HG02840 (cell line): ENCODE results near the gene PALM3.
"Not testable (repeated sequence)": the region's sequence is repeated elsewhere in the genome, so short reads cannot be mapped to it uniquely, and the experiment has no call there.

Experiments
- ATAC-seq: cut with Tn5 transposase; IDR thresholded peaks from one replicate; pipeline ENCODE4 v1.9.1; 2021; ENCODE audit warnings: mild to moderate bottlenecking, moderate library complexity, moderate number of reproducible peaks; ENCODE audit not compliant: unreplicated experiment, low FRiP score

Gene PALM3

DNA sequence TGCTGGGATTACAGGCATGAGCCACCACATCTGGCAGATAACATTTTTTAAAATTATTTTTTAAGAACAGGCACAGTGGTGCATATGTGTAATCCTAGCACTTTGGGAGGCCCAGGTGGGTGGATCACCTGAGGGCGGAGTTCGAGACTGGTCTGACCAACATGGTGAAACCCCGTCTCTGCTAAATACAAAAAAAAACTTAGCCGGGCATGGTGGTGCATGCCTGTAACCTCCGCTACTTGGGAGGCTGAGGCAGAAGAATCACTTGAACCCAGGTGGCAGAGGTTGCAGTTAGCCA lies 631 bp upstream of the PALM3 start:
- ATAC-seq: no peak

DNA sequence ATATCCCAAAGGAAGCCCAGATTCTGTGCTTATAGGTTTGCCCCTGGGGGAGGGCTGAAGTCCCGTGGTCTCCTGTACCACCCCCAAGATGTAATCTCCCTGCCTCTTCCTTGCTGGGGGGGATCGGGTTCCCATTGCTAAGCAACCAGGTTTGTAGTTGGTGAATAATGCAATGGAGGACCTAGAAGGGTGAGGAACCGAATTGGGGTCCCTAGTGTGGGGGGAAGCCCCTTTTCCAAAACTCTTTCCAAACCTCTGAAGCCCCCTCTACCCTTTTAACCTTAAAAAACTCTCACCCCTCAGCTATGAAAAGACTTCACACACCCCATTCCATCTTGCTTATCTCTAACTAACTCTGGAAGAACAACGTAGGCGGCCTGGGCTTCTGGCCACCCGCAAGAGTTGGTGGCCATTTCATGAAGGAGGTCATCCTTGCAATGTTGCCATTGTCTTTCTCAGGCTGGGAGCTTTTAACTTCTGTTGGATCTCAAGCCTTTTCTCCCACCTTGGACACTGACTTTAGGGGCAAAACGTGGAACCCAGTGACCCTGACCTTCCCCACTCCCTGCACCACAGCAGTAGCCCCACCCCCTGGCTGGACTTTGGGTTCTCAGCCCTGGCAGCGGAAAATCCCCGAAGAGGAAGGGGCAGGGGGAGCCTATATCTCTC lies 661 bp downstream of the PALM3 start:
- no peak for ATAC-seq

DNA sequence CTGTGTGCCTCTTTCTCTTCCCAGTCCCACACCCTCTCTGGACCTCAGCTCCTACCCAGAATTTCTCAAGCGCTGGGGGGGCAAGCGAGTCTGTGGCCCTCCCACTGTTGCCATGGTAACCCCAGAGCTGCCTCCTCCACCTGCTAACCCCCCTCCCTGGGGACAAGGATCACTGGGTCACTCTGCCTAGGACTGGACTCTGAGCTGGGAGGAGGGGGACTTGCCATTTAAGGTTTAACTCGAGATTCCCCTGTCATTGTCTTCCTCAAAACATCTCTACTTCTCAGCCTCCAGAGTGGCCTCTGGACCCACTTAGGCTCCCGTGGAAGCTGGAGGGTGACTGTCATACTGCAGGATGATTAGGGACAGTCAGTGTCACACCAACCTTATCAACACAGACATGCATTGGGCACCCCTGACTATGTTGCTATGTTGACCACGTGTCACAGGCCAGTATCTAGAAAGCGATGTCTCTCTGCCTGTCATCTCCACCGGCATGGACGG lies 2.2 kb downstream of the PALM3 start:
- no peak for ATAC-seq

DNA sequence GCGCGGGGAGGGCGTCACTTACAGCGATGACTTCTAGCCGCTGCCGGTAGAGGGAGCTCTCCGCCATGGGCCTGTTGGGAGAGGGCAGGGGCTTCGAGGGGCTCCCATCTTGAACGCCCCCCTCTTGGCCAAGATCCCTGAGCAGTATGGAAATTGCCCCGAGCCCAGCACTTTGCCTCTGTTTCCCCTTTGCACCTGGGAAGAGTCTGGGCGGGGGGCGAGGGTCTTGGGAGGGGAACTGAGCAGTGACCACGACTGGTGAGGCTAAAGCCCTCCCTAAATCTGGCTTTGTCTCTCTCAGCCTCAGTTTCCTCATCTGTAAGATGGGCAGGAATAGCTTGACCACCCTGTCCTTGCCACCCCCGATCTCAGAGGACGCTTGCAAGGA lies 2.8 kb downstream of the PALM3 start:
- ATAC-seq: no peak

DNA sequence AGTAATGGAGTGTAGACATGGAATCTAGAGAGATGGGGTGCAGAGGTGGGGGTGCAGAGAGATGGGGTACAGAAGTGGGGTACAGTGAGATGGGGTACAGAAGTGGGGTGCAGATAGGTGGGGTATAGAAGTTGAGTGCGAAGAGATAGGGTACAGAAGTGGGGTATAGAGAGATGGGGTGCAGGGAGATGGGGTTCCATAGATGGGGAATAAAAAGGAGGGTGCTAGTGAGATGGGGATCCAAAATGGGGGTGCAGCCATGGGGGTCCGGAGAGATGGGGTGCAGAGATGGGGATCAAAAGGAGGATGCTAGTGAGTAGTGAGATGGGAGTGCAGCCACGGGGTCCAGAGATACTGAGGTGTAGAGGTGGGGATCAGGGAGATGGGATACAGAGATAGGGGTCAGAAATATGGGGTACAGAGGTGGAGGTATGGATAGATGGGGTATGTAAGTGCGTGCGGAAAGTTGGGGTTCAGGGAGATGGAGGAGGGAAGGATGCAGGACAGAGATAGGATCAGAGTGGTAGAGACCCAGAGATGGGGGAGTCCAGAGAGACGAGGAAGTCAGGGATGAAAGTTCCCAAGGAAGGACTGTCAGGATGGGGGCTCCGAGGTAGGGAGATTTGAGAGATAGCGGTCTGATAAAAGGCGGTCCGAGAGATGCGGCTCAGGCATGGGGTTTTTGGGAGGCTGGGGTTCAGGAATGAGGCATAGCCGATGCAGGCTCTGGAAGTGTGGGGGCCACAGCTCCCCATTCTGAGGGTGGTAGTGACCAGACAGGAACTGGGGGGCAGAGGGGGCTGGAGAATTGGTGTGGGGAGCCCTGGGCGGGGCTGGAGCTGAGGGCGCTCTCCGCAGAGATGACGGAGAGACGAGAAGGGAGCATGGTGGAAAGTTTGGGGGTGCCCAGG lies 3.4 kb downstream of the PALM3 start:
- no peak for ATAC-seq

DNA sequence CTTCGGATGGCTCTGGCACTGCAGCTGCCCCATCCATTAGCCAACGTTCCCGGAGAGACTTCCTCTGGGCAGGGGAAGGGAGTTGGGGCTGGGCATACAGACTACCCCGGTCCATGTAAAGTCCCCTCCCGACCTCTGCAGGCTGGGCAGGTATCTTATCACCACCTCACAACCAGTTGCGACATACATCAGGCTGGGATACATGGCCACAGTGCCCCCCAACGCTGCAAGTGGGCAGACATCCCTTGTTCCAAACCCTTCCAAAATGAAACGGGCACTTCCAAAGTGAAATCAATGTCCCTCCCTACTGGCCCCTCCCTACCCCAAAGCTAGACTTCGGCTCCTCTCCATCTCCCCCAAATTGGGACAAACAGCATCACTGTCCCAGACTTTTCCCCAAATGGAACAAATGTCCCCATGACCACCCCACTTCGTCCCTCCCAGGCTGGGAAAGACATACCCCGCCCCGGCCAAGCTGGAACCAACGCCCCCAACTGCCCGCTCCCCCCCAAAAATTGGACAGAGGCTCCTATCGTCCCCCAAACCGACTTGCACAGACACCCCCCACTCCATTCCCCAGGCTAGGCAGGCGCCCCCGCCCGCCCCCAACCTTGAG lies 5.0 kb downstream of the PALM3 start:
- no peak for ATAC-seq

DNA sequence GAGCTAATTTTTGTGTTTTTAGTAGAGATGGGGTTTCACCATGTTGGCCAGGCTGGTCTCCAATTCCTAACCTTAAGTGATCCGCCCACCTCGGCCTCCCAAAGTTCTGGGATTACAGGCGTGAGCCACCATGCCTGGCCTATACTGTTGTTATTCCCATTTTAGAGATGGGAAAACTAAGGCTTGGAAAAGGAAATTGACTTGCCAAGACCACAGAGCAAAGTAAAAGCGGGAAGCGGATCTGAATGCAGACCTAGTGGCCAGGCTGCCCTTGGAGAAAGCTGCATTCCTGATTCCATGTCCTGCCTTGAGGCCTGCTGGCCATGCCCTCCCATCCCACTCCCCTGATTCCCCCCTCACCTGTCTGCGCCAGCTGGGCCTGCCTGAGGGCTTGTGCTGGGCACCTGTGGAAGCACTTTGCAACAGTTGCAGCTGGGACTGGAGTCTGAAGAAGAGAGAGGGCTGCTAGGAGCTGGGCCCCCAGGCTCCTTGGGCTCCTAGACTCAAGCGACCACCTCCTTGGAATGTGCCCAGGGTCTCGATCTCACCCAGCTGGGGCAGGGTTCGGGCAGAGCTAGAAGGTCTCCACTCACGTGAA lies 5.7 kb downstream of the PALM3 start:
- ATAC-seq: no peak

DNA sequence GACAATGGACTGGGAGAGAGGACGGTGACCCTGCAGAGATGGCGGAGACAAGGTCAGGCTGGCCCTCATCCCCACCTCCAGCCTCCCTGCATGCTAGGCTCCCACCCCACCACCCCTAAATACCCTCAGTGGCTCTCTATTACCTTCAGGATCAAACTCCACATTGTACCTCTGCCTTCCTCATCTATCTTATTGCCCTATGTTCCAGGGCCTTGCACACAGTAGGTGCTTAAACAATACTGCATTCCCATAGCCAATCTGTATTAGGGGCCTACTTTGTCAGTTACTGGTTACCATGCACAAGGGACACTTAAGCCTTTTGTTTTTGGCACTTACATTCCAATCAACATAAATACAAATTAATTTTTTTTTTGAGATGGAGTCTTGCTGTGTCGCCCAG lies 6.5 kb downstream of the PALM3 start:
- ATAC-seq: no peak

DNA sequence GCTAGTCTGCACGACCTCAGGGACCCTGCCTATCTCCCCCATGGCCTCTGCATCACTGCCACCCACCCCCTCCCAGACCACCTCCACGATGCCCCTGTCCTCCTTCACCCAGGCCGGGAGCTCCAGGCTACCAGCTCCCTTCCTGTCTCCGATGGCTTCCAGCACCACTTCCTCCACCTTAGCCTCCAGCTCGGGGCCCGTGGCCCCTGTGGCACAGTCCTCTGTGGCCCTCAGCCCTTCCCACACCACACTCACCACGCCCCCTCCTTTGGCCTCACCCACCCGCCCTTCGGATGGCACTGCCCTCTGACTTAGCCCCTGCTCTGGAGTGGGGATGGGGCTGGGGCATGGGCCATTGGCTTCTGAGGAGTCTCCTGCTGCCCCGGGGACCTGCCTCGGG lies 7.2 kb downstream of the PALM3 start:
- ATAC-seq: no peak

DNA sequence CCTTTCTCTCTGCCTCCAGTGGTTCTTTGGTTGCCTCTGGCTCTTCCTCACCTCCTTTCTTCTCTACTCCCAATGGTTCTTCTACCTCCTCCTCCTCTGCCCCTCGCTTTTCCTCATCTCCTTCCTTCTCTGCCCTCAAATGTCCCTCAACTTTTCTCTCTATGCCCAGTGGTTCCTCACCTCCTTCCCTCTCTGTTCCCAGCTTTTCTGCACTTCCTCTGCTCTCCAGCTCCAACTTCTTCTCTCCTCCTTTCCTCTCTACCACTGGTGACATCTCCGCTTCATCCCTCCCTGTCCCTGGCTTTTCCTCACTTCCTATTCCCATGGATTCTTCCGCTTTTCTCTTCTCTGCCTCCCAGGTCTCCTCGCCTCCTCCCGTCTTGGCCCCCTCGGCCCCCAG lies 7.8 kb downstream of the PALM3 start:
- no peak for ATAC-seq

DNA sequence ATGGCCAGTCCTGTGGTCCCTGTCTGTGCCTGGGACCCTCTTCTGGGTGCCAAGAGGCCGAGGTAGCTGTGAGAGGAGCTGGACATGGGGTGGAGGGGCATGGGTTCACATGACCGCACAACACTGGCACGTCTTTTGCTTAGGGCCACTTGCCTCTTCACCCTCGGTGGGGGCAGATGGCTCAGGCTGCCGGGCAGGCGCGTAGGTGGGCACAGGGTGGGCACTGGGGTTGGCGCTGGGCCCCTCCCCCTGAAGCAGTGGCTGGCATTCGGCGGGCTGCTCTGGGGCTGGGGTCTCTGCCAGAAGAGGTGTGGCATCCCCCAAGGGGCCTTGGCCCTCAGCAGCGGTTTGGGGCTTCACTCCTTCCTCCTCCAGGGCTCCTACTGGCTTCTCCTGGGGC lies 8.4 kb downstream of the PALM3 start:
- no peak for ATAC-seq

DNA sequence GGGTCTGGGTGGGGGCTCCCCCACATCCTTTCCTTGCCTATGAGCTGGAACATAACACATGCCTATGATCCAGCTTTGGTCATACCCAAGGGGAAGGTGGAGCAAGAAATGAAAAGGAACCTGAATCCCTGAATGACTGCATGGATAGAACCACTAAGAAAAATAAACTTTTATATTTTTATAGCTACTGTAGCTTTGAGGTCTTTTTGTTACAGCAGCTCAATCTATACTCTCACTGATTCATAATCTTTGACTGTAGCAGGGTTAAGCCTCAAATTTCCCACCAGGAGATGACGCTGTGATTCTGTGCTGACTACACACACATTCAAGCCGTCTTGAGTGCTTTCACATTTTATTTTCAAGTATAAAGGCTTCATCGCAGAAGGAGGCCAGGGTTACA lies 8.8 kb downstream of the PALM3 start:
- ATAC-seq: no peak

DNA sequence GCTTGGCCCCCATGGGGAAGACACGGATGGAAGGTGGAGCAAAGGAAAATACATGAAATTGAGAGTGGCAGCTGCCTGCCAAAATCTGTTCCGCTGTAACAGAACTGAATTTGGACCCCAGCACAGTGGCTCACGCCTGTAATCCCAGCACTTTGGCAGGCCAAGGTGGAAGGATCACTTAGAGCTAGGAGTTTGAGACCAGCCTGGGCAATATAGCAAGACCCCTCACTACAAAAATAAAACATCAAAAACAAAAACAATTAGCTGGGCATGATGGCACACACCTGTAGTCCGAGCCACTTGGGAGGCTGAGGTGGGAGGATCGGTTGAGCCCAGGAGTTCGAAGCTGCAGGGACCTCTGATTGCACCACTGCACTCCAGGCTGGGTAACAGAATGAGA lies 9.4 kb downstream of the PALM3 start:
- ATAC-seq: no peak

DNA sequence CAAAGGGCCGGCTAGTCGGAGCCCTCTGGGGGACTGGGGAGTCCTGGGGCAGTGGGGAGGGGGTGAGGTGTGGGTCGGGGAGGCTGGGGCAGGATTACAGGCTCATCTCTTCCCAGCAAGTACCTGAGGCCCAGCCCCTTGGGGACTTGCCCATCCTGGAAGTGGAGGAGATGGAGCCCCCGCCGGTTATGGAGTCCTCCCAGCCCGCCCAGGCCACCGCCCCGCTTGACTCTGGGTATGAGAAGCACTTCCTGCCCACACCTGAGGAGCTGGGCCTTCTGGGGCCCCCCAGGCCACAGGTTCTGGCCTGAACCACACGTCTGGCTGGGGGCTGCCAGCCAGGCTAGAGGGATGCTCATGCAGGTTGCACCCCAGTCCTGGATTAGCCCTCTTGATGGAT lies 9.9 kb downstream of the PALM3 start:
- ATAC-seq: no peak

DNA sequence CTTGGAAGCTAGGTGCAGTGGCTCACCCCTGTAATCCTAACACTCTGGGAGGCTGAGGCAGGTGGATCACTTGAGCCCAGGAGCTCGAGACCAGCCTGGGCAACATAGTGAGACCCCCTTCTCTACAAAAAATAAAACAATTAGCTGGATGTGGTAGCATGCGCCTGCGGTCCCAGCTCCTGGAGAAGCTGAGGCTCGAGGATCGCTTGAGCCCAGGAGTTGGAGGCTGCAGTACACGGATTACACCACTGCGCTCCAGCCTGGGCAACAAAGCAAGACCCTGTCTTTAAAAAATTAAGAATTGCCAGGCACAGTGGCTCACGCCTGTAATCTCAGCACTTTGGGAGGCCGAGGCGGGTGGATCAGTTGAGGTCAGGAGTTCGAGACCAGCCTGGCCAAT lies 10.9 kb downstream of the PALM3 start:
- not testable (repeated sequence) for ATAC-seq

DNA sequence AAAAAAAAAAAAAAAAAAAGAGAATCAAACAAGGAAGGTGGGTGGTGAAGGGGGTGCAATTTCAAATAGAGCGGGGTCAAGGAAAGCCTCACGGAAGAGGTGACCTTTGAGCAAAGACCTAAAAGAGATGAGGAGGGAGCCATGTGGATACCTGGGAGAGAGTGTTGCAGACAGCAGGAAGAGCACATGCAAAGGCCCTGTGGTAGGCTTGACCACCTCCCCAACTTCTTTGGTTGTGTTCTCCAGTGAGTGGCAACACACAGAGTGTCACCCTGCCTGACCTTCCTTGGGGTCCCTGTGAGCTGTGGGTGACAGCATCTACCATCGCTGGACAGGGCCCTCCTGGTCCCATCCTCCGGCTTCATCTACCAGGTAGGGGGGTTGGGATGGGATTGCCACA lies 11.4 kb downstream of the PALM3 start:
- no peak for ATAC-seq

DNA sequence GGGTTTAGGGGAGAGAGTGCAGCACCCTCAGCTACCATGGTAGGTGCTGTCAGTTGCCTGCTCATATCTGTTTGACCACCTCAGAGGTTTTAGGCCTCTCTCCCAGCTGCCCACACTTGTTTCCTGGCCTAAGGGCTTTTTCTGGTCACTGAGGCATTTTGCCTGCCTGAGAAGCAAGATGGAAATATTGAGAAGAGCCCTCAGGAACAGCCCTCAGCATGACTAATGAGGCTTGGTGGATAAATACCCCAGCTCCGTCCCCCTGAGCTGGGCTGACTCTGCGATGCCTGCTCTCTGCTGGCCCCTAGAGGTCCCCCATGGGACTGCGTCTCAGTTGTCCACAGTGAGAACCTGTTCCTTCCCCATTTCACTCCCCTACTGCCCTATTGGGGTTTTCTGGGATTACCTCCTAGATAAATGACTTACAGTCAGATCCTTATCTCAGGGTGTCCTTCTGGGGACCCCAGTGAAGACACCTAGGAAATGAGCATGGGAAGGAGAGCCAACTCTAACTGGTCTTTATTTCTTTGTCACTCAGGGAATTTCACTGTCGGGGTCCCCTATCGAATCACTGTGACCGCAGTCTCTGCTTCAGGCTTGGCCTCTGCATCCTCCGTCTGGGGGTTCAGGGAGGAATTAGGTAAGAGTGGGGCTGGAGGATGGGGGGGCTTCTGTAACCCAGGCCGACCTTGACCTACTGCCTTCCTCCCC lies 13.3 kb downstream of the PALM3 start:
- ATAC-seq: no peak

DNA sequence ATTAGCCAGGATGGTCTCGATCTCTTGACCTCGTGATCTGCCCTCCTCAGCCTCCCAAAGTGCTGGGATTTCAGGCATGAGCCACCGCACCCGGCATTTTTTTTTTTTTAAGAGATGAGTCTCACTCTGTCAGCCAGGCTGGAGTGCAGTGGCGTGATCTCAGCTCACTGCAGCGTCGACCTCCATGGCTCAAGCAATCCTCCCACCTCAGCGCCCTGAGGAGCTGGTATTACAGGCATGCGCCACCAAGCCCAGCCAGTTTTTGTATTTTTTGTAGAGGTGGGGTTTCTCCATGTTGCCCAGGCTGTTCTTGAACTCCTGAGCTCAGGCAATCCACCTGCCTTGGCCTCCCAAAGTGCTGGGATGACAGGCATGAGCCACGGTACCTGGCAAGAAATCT lies 14.0 kb downstream of the PALM3 start:
- ATAC-seq: not testable (repeated sequence)

DNA sequence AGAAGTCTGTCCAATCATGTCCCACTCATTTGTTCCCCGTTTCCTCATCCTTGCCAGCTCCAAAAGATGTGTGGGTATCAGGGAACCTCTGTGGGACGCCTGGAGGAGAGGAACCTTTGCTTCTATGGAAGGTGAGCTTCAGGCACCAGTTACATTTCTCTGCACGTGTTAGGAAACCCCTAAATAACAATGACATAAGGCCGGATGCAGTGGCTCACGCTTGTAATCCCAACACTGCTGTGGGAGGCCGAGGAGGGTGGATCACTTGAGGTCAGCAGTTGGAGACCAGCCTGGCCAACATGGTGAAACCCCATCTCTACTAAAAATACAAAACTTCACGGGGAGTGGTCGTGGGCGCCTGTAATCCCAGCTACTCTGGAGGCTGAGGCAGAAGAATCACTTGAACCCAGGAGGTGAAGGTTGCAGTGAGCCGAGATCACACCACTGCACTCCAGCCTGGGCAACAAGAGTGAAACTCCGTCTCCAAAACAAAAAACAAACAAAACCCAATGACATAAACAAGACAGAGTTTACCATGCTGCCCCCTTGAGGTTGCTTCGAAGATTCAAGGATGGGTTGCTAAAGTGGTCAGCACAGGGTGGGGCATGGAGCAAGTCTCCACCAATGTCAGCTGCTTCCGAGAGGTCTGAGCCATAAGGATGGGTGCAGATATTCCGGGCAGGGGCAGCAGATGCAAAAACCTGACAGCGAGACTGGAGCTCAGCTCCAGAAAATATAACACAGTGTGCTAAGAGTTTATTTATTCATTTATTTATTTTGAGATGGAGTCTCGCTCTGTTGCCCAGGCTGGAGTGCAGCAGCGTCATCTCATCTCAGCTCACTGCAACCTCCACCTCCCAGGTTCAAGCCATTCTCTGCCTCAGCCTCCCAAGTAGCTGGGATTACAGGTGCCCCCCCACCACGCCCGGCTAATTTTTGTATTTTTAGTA lies 18.9 kb downstream of the PALM3 start:
- ATAC-seq: not testable (repeated sequence)
